ENCODE results near the gene TRIM72.
"Not testable (repeated sequence)": the region's sequence is repeated elsewhere in the genome, so short reads cannot be mapped to it uniquely, and the experiment has no call there.

The TRIM72 gene

GRCh38 chr16:31199430-31200041 lies 14.4 kb upstream of the TRIM72 start:
- no peak for TF ChIP-seq CTCF (IDR thresholded peaks at IDR 0.05; ENCODE audit: low read depth, low read length)
- no peak overlapping the region for H3K4me3 ChIP-seq (ENCODE audit: low read depth, low read length)

- H3K4me3 ChIP-seq (ENCODE audit: low read depth, low read length) = not testable (repeated sequence)
Observed at GRCh38 chr16:31200111-31200510, 13.8 kb upstream of the TRIM72 start.

DNA sequence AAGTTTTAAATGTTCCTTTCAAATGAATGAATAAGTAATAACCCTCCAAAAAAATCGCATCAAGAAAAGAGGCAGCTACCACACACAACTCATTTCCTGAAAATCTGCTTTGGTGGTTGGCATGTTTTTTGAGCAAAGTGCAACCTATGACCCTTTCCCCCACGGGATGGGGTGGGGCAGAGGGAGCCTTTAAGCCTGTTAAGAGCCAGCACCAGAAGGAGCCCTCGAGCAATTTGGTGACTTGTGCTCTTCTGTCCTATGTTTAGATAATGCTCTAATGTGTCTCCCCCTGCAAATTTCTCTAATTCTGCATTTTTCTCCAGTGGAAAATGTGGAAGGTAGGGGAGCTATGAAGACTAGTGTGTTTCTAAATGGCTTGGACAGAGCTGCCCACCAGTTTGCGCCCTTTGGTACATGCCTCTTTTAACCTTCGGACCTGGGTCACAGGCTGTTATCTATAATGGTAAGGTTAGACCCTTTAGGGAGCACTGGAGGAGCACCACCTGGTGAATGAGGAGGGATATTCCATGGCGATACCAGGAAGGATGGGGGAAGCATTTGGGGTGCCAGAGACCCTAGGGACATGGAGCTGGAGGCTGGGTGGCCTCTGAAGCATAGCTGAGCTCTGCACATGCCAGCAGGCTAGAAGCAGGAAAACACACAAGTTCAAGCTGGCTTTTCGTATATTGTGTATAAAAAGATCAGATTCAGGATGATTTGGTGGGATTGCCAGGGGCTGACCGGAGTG lies 12.9 kb upstream of the TRIM72 start:
- no peak overlapping the region for H3K4me3 ChIP-seq (ENCODE audit: low read depth, low read length)
- no peak for TF ChIP-seq CTCF (IDR thresholded peaks at IDR 0.05; ENCODE audit: low read depth, low read length)

DNA sequence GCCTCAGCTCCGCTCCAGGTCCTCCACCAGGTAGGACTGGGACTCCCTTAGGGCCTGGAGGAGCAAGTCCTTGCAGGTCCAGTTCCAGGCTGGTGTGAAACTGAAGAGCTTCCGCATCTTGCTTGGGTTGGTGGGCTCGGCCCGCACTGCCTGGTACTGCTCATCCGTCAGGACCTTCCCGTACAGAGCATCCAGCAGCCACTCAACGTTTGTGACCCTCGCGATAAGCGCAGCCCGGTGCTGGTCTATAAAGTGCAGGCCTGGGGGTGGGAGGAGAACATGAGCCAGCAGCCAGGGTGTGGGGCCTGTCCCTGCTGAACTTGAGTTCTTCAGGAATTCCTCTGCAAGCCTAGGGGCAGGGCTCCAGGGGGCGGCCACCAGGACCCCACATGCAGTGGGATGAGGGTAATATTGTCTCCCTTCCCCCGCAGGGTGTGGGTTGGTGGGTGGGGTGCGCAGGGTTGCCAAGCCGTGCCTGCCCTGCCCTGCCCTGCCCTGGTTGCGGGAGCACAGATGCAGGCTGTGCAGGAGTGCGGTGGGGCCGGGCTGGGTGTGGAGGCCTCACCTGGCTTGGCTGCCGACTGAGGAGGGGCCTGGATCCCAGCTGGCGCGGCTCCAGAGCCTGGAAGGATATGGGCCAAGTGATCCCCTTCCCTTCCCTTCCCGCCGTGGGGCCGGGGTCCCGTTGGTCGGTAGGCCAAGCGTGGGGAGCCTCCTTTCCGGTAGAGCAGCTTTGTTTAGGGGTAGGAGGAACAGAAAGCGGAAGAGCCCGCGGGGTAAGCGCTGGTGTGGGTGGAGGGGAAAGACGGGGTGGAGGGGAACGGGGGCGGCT lies 12.1 kb upstream of the TRIM72 start:
- TF ChIP-seq CTCF (IDR thresholded peaks at IDR 0.05; ENCODE audit: low read depth, low read length) = no peak
- H3K4me3 ChIP-seq (ENCODE audit: low read depth, low read length) = peak overlapping the region; percentile 61

- H3K4me3 ChIP-seq (ENCODE audit: low read depth, low read length) = peak within 1 kb of the TSS; percentile 61
- no peak for TF ChIP-seq CTCF (IDR thresholded peaks at IDR 0.05; ENCODE audit: low read depth, low read length)
Observed at GRCh38 chr16:31202414-31203375, 11.2 kb upstream of the TRIM72 start, which contains the start of gene PYCARD. PYCARD (minus strand) TSS chr16:31202760; CDS start chr16:31202690, 70 bp downstream.

- no peak for TF ChIP-seq CTCF (IDR thresholded peaks at IDR 0.05; ENCODE audit: low read depth, low read length)
- no peak overlapping the region for H3K4me3 ChIP-seq (ENCODE audit: low read depth, low read length)
Observed at GRCh38 chr16:31204871-31205666, 8.8 kb upstream of the TRIM72 start.
